ENCODE measurements around the gene KRT83. TPM values are rescaled to one million over a fixed set of nuclear protein-coding genes. Genes with fewer than 3 reads are reported as not detected.

Gene KRT83
- total RNA-seq, 1 donor from 2014 or later = not detected

- H3K36me3 Mint-ChIP-seq (ENCODE audit: insufficient read depth) = no peaks in the 10 kb centered on the region
- H3K27ac Mint-ChIP-seq = no peak within 1 kb of the TSS
- peaks cover 70% of the 10 kb centered on the region for H3K27me3 Mint-ChIP-seq
- DNase-seq (ENCODE audit: low spot score, unreplicated experiment) = no peak
- no peaks in the 10 kb centered on the region for H3K4me1 Mint-ChIP-seq (ENCODE audit: low read depth)
- TF ChIP-seq CTCF (IDR thresholded peaks at IDR 0.05; ENCODE audit: unreplicated experiment) = no peak
- no peak within 1 kb of the TSS for H3K4me3 Mint-ChIP-seq (ENCODE audit: low read depth)
- H3K9me3 Mint-ChIP-seq (ENCODE audit: low read depth) = no peaks in the 10 kb centered on the region
These were observed 45.7 kb upstream of the KRT83 start, which contains the start of gene KRT85 for GRCh38 chr12:52366738-52367485. Gene KRT85, minus strand, starts transcription at chr12:52367481. Its CDS starts 76 bp downstream, at chr12:52367405.

GRCh38 chr12:52364901-52365489 lies 43.8 kb upstream of the KRT83 start:
- Mint-ChIP-seq H3K36me3 (ENCODE audit: insufficient read depth) (no peaks in the 10 kb centered on the region), H3K4me1 (ENCODE audit: low read depth) (no peaks in the 10 kb centered on the region), H3K27ac (no peak overlapping the region), H3K9me3 (ENCODE audit: low read depth) (no peaks in the 10 kb centered on the region), H3K27me3 (peaks cover 64% of the 10 kb centered on the region), H3K4me3 (ENCODE audit: low read depth) (no peak overlapping the region)
- no peak for TF ChIP-seq CTCF (IDR thresholded peaks at IDR 0.05; ENCODE audit: unreplicated experiment)
- no peak for DNase-seq (ENCODE audit: low spot score, unreplicated experiment)

GRCh38 chr12:52364061-52364460 lies 42.9 kb upstream of the KRT83 start:
- no peak for TF ChIP-seq CTCF (IDR thresholded peaks at IDR 0.05; ENCODE audit: unreplicated experiment)
- no peaks in the 10 kb centered on the region for H3K36me3 Mint-ChIP-seq (ENCODE audit: insufficient read depth)
- no peak overlapping the region for H3K4me3 Mint-ChIP-seq (ENCODE audit: low read depth)
- DNase-seq (ENCODE audit: low spot score, unreplicated experiment) = no peak
- H3K27me3 Mint-ChIP-seq = peaks cover 66% of the 10 kb centered on the region
- H3K4me1 Mint-ChIP-seq (ENCODE audit: low read depth) = no peaks in the 10 kb centered on the region
- no peak overlapping the region for H3K27ac Mint-ChIP-seq
- no peaks in the 10 kb centered on the region for H3K9me3 Mint-ChIP-seq (ENCODE audit: low read depth)

- Mint-ChIP-seq H3K4me3 (ENCODE audit: low read depth) (no peak overlapping the region), H3K9me3 (ENCODE audit: low read depth) (no peaks in the 10 kb centered on the region), H3K36me3 (ENCODE audit: insufficient read depth) (no peaks in the 10 kb centered on the region), H3K4me1 (ENCODE audit: low read depth) (no peaks in the 10 kb centered on the region), H3K27ac (no peak overlapping the region), H3K27me3 (peaks cover 62% of the 10 kb centered on the region)
- TF ChIP-seq CTCF (IDR thresholded peaks at IDR 0.05; ENCODE audit: unreplicated experiment) = no peak
- no peak for DNase-seq (ENCODE audit: low spot score, unreplicated experiment)
These were observed 42.0 kb upstream of the KRT83 start for GRCh38 chr12:52363111-52363679.

DNA sequence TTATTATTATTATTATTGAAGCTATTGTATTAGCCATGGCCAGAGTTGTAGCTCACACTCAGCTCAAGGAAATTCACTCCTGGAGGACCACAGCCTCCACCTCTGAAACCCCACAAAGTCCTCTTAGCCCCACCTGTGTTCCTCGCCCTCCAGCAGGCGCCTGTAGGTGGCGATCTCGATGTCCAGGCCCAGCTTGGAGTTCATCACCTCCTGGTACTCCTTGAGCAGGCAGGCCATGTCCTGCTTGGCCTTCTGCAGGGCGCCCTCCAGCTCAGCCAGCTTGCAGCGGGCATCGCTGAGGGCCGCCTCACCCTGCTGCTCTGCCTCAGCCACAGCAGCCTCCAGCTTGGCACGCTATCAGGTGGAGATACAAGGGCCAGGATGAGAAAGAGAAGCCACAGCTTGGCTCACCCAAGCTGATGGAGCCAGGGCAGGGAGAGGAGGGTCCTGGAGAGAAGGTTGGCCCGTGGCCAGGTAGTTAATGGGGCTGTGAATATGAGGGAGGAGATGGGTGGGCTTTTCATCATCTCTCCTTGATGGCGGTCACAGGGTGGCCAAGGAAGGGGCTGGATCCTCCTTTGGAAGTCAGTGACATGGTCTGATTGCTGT lies 41.0 kb upstream of the KRT83 start:
- peaks cover 64% of the 10 kb centered on the region for H3K27me3 Mint-ChIP-seq
- H3K36me3 Mint-ChIP-seq (ENCODE audit: insufficient read depth) = no peaks in the 10 kb centered on the region
- H3K9me3 Mint-ChIP-seq (ENCODE audit: low read depth) = no peaks in the 10 kb centered on the region
- H3K4me3 Mint-ChIP-seq (ENCODE audit: low read depth) = no peak overlapping the region
- no peak for DNase-seq (ENCODE audit: low spot score, unreplicated experiment)
- no peaks in the 10 kb centered on the region for H3K4me1 Mint-ChIP-seq (ENCODE audit: low read depth)
- no peak overlapping the region for H3K27ac Mint-ChIP-seq
- TF ChIP-seq CTCF (IDR thresholded peaks at IDR 0.05; ENCODE audit: unreplicated experiment) = peak; percentile 42
